Brain pericyte (primary cell): ENCODE data around the gene NLGN1.
"Not testable (repeated sequence)": the region's sequence is repeated elsewhere in the genome, so short reads cannot be mapped to it uniquely, and the experiment has no call there.

ENCODE experiments used
- DNase-seq: peaks from one replicate; pipeline ENCODE4 v3.0.0-alpha.2; 2012; ENCODE audit warnings: low read depth, low spot score

NLGN1 gene

DNA sequence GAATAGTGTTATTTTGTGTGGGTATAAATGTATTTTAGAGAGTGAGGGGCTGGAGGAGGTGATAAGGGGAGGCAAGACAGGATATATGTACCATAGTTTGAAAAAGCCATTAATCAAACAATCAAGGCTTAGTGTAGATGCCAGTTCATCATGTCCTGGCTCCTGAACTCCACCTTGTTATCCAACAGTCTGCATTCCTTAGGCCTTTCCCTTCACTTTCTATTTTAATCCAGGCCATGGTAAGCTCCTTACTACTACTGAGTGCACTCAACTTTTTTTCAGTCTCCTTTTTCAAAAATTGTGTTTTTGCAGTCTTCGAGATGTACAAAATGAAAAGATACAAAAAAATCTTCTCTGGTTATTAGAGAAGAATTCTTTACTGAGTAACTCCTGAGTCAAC, 761.1 kb downstream of the NLGN1 start:
- DNase-seq = no peak

DNA sequence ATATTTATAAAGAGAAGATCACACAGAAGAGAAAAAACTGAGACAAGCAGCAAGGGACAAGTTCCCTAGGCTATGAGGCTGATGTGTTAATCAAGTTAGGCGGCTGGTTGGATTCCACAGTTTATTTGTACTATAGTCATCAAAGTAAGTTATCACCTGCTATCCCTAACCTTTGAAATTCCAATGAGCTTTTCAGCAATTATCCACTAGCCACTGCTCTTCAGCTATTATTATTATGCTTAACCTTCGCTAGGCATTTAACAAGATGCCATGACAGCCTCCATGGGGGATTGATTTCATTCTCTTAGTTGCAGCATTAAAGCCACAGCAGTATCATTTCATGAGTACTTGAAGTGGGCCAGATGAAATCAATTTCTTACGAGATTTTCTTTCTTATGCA, 762.1 kb downstream of the NLGN1 start:
- no peak for DNase-seq

DNA sequence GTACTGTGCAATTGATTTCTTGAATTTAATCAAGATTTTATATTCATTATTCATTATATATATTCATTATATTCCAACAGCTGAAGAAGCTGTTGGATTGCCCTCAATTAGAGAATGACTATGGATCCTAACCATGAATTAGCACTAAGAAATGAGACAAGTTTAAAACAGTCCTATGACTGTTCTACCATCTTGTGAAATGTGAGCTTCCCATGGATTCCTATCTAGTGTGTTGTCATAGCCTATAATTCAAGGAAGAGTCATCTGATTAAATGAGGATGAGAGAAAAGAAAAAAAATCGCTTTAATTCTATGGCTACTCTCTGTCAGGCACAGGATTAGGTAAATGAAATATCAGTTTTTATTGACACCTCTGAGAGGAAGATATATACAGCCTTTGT, 765.0 kb downstream of the NLGN1 start:
- no peak for DNase-seq

DNA sequence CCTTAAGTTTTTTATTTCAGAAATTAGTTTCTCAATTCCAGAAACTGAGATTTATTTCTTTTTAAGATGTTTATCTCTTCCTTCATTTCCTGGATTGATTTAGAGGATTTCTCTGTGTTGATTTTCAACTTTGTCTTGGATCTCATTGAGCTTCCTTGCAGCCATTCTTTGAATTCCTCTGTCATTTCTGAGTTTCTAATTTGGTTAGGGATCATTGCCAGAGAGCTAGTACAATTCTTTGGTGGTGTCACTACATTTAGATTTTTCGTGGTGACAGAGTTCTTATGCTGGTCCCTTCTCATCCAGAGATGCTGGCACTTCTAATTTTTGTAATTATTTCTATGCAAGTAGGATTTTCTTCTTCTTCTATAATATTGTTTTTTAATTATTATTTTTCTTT, 770.5 kb downstream of the NLGN1 start:
- no peak for DNase-seq

DNA sequence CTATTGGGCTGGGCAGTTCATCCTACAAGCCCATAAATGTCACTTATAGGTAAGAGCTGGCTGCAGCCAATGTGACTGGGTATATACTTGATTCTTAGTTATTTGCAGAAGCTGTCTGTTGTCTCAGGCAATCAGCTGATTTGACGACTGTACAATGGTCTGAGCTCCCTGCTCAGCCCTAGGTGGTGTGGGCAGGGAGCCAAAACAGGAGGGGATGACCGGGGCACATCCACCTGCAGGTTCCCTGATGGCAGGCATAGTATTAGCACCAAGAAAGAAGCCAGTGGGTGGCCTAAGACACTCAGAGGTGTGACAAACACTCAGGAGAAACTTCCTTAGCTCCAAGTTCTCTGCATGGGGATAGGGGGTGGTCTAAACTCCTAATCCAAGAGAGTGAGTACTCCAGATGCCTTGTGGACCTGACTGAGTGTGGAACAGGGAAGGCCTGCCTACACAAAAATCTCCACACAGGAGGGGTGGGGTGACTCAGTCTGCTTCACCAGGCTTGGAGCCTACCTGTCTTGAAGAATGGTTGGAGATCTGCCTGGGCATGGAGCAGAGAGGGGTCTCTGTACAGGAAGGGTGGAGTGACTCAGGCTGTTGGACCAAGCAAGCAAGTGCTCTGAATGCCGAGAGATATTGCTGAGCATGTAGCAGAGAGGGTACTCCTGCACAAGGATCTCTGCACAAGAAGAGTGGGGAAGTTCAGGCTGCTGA, 771.2 kb downstream of the NLGN1 start:
- no peak for DNase-seq

DNA sequence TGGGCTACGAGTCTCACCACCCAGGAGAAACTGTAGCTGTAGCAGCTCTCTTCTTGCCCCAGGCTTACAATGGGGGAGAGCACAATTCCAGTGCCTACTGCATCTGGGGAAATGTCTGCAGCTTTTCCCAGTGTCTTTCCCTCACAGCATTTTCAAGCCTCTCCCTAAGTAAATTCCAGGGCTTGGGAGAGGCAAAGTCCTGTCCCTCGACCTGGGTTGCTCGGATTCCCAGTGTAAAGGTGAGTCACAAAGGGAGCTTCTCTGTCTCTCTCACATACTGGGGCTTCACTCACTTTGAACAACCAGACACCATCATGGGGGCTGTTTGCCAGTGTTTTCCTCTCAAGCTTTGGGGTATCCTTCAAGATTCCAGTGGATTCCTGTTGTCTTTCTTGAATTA, 772.2 kb downstream of the NLGN1 start:
- DNase-seq = no peak

DNA sequence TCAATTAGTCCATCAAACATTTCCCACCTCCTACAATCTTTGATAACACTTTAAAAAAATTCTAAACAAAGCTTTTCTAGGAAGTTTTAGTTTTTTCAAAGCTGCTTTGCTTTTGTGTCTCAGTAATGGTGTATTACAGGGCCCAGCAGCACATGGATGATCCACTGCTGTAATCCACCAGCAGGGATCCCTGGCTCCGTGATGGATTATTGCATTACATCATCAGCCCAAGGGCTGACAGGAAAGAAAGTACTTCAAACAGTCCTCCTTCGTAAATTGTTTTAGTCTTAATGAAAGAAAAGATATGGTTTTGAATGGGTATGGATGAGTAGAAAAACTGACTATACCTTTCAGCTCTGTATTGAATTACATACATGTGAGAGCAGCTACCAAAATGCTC, 772.7 kb downstream of the NLGN1 start:
- no peak for DNase-seq

DNA sequence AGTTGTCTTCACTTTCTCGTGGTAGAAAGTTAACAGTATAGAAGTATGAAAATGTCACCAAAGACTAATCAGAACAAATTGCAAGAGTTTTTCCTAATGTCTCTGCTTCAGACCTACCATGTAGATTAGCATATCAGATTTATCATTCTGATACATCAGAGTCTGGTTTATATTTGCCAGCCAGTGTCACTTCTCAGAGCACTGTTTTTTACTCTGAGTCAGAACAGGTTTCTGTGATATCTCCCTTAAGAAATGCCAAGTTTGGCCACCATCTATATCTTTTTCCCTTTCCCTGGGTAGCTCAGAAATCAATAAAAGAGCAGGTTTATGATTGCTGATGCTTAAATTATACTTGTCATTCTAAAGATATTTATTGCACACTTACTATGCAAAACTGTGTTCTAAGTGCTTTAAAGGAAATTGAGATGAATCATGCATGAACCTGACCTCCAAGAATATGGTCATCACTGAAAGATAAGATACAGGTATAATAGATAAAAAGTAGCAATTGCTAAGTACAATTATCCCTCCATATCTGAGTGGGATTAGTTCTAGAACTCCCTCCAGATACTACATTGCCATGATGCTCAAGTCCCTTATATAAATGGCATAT, 788.9 kb downstream of the NLGN1 start:
- DNase-seq = no peak

DNA sequence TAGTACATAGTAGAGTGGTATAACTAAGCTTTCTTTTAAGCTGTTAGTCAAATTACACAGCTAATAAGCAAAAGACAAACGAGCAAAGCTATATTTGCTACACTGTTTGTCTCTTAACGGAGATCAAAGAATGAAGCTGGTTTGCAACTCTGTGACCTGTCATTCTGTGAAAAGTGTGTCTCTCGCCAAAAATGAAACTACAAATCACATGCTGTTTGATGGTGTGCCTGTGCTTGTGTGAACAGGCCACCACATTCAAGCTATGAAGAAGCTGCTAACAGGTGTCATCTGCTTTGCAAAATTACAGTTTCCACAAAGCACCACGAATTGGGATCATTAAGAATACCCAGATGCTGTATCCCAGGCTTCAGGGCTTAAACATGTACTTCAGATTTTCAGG, 793.8 kb downstream of the NLGN1 start:
- DNase-seq = no peak

DNA sequence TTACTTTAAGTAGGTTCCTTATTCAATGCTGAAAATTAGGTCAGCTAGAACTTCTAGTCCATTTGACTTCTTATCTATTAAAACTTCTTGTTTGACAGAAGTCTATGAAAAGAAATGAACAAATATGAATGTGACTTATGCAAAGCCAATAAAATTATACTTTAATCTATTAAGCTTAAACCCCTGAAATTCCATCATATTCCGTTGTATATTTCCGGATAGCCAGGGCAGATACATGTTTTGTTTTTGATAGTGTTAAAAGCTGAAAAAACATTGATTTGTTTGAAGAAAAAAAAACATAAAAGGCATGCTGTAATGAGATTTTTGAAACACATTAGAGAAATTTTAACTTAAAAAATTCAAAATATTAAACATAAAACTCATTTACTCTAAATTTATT, 794.4 kb downstream of the NLGN1 start:
- no peak for DNase-seq

DNA sequence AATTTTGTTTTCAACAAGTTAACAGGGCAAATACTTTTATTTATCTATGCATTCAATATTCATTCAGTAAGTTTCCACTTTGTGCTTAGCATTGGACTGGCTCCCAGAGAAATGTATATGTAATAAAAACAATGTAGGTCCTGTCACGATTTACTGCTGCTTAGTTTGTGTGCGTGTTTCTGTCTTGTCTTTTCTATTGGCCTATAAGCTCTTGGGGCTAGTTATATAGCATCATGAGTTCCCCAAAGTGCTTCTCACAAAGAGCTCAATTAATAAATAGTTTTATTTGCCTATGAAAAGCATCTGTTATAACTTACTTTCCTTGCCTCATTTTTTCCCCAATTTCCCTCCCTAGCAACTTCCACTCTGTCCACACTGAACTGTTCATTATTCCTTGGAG, 794.9 kb downstream of the NLGN1 start:
- no peak for DNase-seq

DNA sequence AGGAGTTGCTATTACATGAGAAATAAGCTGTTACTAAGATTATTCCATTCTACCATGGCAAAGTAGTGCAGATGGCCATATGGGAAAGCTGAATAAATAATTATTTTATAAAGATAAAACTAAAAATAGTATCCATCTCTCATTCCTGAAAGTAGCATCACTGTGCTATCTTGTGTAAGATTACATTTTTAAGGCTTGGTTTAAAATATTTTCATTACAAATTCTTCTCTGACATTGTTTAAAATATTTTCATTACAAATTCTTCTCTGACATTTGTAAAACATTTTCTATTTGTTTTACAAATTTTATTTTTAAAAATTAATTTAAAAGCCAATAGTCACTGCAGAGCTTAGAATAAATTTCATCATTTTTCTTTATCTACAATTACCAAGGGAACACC, 796.1 kb downstream of the NLGN1 start:
- no peak for DNase-seq

DNA sequence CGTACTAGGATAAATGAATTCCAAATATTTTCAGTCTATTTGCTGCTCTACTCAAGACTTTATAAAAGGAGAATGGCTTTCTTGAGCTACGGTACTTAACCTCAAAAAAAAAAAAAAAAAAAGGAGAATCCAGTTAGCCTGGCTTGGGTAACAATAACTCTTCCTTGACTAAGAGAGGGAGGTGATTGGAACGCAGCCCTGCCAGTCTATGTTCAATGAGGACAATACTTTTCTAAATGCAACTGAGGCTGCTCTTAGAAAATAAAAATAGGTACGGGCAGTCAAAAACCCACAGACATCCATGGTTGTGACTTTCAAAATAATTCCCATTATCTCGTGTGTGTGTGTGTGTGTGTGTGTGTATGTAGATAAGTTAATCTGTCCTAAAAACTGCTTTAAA, 799.9 kb downstream of the NLGN1 start:
- no peak for DNase-seq

DNA sequence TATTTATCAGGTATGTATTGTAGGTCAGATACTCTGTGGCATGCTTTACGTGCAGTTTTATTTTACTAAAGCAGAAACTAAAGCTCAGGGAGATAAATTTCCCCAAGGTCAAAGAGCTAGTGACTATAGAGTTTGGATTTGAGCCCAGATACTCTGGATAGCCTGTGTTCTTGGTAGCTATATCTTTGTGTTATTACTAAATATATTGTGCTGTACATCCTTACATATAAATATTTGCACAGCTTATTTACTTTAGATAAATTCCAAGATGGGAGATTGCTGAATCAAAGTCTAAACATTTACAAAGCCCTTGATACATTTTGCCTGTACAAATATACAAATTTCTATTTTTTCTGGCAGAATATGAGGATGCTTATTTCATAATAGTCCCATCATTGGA, 800.7 kb downstream of the NLGN1 start:
- DNase-seq = peak; percentile 64

DNA sequence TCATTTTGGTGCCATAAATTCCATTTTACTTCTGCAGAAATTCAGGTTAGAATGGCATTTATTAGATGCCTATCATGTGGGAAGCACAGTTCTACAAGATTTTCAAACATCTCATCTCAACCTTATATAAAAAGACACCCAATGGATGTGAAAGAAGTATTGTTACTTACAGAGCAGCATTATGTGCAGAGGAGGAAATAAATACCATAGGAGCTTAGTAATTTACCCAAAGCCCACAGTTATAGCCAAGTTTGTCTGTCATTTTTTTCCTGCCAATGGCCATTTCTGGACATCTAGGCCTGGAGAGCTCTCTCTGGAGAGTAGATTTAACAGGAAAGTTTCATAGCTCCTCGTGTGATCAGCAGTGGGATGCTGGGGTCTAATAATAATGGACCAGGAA, 802.2 kb downstream of the NLGN1 start:
- DNase-seq = no peak

DNA sequence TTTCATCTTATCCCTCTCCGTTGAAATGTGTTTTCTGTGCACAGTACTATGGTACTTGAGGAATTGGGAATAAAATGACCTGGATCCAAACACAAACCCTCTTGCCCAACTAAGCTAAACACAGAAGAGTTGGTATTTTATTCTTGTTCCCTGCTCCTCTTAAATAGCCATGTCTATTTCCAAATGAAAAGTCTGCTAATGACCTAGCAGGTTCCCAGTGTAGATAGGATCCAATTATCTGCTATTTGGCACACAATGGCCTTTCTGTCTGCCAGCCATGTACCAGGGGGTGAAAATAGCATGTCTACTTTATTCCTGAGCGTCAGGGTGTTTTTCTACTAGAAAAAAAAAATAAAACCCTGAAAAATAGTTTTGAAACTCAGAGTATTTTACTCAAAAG, 804.6 kb downstream of the NLGN1 start:
- no peak for DNase-seq

DNA sequence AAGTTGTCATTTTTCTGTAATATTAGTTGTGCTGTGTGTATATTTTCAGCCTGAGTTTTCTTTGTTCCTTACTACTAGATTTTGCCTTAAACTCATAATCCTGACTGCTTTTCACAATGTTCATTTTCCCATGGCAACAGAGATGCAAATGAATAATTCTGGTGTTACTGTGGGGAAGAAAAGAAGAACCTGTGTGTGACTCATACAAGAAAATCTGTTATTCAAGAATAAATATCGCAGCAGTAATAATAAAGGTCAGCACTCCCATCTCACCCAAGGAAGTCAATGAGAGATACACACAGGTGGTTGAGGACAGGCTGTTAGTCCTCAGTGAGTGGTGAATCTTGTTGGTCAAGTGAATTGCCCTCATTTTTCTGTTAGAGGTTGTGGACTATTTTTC, 805.0 kb downstream of the NLGN1 start:
- DNase-seq = no peak

DNA sequence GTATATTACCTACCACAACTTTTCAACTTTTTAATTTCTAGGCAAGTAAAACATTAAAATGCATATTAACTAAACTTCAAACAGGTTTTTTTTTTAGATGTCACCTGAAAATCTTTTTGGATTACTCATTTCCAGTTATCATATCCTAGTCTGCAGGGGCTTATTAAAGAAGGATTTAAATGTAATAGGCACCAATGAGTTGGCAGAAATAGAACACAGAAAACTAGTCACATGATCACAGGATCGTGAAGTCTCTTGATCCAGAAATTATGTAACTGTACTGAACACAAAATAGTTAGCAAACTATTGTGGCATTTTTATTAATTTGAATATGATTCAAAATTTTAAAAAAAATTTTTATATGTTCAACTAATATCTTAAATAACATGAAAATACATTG, 807.2 kb downstream of the NLGN1 start:
- DNase-seq = no peak

DNA sequence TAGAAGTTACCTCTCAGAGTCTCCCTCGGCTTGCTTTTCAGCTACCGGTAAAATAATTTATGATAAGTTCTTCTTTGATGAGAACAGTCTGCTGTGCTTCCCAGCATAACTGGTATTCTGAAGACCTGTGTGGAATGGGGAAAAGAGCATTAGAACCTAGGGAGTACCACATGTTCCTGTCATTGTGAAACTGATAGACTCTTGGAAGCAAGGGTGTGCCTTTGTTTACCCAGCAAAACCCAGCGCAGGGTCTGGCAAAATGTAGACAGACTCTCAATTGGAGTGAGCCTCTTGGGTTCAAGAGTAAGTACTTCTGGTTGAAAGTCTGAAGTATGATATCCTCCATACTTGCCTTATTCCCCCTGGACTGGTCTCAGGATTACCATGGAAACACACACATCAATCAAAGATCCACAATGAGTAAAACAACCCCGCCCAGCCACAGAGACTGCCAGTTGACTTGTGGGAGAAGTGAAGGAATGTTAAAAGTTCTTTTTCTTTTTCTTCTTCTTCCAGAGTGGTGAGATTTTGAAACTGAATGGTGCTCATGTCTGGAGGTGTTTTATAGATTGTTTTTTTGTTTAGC, 809.2 kb downstream of the NLGN1 start:
- DNase-seq = no peak

DNA sequence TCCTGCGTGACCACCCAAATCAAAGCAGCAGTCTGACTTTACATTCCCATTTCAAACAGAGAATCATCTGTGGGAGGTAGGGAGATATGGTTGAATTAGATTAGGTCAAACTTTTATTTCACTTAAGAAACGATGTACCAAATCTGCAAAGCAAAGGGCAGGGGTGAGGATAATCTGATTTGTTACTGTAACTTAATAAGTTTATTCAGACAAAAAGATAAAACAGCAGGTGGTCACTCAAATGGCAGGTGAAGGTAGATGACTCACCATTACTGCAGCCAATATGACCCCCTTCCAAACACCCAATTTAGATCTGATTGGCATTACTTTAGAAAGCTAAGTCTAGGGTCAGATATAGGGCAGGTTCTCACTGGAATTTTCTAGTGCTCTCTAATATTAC, 810.6 kb downstream of the NLGN1 start:
- DNase-seq = no peak

DNA sequence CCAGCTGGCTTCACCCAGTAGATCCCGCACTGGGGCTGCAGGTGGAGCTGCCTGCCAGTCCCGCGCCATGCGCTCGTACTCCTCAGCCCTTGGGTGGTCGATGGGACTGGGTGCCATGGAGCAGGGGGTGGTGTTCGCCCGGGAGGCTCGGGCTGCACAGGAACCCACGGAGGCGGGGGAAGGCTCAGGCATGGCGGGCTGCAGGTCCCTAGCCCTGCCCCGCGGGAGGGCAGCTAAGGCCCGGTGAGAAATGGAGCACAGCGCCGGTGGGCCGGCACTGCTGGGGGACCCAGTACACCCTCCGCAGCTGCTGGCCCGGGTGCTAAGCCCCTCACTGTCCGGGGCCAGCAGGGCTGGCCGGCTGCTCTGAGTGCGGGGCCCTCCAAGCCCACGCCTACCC, 814.4 kb downstream of the NLGN1 start:
- DNase-seq = not testable (repeated sequence)

DNA sequence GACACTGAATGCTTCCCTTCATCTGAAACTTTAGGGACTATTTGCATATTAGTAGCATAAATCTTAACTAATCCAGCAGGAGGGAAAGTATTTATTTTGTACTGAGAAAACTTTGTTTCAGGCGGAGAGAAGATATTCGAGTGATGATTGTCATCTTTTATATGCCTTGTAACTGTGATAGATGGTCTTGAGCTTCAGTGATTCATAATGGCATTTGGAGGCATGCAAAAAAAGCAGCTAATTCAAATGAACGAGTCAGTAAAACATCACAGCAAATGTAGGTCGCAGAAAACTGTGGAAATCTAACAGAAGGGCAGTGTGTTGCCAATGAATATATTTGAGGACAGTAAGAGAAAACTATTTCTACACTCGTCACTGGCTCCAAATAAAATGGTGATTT, 817.9 kb downstream of the NLGN1 start:
- no peak for DNase-seq

DNA sequence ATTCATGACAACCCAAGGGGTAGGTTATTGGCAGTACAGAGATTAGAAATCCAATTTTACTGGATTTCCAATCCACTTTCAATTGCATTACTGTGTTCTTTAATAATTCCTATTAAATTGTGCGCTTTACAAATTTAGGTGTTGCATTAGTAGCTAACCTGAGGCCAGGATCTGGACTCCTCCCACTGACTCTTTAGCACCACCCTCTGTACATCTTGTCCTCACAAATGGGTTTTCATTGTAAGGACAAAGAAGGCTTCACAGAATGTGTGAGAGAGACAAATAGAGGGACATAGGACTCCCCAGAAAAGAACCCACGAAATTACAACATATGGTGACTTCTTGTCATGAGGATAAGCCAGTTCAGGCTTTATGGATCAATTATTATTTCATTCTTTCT, 818.5 kb downstream of the NLGN1 start:
- DNase-seq = no peak
